ENCODE results near the gene TBX4.
"Not testable (repeated sequence)": the region's sequence is repeated elsewhere in the genome, so short reads cannot be mapped to it uniquely, and the experiment has no call there.

TBX4 gene

DNA sequence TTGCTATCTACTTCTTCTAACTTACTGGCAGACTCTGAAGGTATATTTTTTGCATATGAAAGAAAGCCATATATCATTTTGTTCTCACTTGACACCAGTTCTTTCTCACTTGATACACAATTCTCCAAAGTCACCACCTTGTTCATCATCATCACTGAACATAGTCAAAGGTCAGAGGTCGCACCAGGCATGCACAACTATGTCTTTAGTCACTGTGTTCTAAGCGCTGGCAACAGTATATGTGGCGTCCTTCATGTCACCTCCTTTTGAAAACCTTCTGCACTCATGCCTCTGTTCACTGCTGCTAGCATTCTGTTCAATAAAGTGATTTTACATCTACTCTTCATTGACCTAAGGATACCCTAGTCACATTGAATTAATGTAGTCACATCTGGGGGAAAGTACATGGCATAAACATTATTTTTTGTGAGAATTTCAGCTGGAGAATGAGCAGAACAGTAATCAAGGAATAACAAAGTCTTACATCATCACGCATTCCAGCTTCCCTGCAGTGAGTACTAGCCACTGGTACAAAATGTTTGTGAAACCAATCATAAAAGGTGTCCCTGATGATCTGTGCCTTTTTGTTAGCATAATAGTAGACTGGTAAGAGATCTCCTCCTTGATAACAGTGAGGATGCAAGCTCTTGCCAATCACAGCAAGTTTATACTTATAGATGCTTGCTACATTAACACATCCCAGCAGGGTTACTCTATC lies 20.5 kb upstream of the TBX4 start:
- DNase-seq, result no peak

DNA sequence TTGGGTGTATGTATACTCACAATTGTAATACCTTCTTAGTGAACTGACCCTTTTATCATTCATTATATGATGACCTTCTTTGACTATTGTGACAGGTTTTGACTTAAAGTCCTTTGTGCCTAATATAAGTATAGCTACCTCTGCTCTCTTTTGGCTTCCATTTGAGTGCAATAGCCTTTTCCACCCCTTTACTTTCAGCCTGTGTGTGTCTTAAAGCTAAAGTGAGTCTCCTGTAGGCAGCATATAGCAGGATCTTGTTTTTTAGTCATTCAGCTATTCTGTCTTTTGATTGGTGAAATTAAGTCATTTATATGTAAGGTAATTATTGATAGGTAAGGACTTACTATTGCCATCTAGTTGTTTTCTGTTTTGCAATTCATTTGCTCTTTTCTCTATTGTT lies 15.9 kb upstream of the TBX4 start:
- no peak for DNase-seq

DNA sequence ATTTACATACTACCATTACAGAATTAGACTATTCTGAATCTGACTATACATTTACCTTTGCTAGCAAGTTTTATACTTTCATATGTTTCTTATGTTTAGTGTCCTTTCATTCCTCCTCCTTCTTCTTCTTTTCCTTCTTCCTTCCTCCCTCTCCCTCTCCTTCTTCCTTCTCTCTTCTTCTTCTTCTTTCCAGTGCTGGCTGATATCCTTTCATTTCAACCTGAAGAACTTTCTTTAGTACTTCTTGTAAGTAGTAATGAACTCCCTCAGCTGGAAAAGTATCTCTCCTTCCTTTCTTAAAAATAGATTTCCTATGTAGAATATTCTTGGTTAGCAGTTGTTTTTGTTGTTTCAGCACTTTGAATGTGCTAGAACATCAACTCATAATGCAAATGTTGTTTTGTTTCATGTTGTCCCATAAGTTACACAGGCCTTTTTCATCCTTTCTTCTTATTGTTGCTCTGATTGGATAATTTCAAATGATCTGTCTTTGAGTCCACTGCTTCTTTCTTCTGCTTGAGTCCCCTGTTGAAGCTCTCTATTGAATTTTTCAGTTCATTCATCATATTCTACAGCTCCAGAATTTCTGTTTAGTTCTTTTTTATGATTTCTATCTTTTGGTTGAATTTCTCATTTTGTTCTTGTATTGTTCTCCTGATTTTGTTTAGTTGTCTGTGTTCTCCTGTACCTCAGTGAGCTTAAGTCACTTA lies 15.1 kb upstream of the TBX4 start:
- DNase-seq, result no peak

DNA sequence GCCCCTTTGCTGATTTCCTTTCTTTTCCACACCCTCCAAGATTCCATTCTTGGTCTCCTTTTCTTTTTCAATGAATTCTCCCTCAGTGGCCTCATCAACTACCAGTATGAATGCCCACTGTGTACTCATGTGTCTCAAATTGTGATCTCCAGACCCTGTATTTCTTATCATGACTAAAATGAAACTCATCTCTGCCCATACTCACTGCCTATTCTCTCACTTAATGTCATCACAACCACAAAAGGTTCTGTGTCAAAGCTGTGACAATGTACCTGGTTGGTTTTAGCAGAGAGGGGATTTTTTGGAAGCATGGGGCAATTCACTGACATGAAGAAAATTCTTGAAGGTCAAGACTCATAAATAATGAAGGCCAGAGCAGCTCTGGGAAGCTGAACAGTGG lies 11.5 kb upstream of the TBX4 start:
- DNase-seq, result no peak

DNA sequence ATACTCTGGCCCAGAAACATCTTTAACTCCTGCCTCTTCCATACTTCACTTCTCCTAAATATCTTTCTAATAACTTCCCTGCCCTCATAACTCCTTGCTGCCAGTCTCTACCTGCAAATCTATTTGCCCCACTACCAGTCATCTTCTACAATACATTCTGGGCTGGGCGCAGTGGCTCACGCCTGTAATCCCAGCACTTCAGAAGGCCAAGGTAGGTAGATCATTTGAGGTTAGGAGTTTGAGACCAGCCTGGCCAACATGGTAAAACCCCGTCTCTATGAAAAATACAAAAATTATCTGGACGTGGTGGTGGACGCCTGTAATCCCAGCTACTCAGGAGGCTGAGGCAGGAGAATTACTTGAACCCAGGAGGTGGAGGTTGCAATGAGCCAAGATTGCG lies 10.7 kb upstream of the TBX4 start:
- DNase-seq, result not testable (repeated sequence)

DNA sequence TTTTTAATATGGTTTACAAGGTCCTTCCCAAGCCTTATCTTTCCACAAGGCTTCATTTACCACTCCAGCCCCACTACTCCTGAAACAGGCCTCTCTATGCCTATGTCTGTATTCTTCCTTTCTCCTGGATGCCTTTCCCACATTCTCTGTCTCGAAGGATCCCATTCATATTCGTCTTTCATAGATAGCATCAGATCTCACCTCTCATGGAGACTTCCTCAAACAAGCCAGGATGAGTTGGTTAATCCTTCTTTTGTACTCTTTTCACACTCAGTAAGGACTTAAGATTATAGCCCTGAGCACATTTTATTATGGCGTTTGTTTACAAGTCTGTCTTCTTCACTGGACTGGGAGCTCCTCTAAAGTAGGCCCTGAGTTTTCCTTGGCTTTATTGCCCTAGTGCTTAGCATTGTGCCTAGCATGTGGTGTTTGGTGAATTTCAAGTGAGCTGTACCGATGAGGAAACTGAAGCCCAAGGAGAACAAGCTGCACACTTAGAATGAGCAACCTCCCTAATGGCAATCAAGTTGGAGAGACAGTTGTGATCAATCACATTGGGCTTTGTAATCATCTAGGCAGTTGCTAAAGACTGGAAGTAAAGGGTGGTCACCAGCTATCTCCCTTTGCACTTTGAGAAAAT lies 10.0 kb upstream of the TBX4 start:
- DNase-seq, result no peak

DNA sequence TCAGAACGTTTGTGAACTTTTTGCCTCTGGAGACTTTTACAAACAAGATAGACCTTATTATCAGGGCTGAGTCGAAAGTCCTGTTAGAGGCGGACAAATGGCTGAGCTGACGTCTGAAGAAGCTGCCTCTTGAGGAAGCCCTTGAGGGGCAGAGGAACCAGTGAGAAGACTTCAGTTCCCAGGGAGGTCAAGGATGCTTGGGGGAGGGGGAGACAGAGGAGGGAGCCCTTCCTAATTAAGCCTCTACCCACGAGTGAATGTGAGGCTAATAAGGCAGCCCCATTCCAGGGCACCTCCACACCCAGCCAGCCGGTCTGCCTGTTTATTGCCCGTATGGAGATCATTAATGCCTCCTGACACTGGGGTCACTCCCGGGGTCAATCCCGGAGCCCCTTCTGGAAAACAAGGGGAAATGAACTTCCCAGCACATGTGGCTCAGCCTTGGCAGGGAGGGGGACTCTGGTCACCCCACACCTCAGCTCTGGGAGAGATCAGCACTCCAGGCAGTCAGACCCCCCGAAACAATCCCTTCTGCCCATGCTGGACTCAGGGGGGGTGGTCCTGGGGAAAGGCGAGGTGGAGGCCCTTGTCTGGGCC lies 9.2 kb upstream of the TBX4 start:
- no peak for DNase-seq

DNA sequence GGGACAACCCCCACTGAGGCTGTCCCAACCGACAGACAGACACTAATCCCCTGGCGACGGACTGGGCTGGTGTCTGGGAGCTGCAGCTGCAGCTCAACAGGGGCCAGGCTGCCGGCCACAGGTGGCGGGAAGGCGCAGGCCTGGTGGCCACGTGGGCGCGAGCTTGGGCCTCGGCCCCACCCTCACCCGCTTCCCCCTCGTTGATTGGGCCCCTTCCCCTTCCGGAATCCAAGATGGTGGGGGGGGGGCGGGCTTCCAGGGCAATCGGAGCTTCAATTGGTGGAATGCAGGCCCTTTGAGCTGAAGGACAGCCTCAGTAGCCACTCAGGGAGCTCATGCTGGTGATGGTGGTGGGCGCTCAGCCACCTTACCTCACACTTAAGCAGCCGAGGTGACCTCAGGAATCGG lies 8.7 kb upstream of the TBX4 start:
- DNase-seq, result no peak

DNA sequence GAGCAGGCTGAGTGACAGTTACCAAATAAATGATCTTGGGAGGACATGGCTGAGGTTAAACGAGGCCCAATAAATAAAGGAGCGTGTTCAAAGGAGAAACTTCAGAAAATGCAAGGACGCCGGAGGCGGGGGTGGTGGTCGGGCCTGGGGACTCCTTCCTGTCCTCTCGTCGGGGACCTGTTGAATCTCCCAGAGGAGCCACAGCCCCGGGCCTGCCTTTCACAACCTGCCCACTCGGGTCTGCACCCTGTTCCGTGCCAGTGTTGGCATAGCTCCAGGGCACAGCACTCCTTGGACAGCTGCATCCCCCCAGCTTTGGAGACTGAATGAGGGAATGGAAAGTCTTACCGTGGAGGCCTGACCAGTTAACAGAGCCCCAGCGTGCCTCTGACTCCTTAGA lies 8.1 kb upstream of the TBX4 start:
- no peak for DNase-seq

DNA sequence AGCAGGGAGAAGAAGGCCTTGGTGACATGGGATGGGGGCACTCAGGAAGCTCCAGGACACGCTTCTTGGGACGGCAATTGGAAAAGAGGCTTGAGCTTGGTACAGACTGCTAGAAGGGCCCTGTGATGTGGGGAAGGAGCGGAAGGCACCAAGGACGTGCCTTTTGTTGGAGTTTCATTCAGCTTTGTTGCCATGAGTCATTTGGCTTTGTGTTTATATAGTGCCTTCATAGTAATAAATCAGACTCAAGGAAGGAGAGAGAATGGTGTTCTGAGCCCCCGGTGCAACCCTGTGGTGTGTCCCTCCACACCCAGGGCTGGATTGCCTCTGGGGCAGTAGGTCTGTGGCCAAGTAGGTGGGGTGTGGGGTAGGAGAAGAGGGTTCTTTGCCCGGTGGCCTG lies 7.4 kb upstream of the TBX4 start:
- no peak for DNase-seq

DNA sequence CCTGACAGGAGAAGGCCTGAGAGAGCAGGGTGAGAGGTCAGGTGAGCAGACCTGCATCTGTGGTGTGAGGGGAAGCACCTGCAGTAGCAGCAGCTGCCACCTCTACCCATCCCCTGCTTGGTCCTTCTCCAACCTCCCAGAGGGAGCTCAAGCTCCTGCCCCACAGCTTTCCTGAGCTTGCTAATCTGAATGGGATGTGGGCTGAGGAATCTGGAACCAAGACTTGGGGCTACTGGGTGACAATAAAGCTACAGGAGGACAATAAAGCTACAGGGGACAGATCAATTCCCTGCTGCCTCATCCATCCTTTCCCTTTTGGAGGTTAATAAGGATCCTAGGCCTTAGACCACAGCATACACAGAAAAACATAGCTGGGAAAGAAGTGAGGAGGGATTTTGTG lies 4.9 kb upstream of the TBX4 start:
- no peak for DNase-seq

DNA sequence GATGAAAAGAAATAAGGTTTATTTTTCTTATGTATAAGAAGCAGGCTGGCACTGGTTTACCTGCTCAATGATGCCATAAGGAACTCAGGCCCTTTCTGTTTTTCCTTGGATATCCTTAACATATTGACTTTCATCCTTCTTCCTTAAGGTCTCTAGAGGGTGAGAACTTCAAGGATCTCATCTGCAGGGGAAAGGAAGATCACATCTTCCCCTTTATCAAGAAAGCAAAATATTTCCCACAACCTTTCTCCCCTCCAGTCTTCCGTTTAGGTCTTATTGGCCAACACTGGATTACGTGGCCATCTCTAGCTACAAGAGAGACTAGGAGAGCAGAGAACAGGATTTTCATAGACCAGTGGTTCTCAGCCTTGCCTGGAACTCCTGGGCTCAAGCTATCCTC lies 4.2 kb upstream of the TBX4 start:
- DNase-seq, result no peak

DNA sequence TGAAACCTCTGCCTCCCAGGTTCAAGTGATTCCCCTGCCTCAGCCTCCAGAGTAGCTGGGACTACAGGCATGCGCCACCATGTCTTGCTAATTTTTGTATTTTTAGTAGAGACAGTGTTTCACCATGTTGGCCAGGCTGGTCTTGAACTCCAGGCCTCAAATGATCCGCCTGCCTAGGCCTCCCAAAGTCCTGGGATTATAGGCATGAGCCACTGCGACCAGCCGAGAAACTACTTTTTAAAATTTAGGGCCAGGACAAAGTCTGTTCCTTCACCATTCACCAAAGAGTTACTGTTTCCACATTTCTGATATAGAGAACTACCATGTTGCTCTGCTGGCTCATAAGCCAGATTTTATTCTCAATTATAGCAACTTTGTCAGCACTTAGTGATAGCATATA lies 3.1 kb upstream of the TBX4 start:
- DNase-seq, result not testable (repeated sequence)

DNA sequence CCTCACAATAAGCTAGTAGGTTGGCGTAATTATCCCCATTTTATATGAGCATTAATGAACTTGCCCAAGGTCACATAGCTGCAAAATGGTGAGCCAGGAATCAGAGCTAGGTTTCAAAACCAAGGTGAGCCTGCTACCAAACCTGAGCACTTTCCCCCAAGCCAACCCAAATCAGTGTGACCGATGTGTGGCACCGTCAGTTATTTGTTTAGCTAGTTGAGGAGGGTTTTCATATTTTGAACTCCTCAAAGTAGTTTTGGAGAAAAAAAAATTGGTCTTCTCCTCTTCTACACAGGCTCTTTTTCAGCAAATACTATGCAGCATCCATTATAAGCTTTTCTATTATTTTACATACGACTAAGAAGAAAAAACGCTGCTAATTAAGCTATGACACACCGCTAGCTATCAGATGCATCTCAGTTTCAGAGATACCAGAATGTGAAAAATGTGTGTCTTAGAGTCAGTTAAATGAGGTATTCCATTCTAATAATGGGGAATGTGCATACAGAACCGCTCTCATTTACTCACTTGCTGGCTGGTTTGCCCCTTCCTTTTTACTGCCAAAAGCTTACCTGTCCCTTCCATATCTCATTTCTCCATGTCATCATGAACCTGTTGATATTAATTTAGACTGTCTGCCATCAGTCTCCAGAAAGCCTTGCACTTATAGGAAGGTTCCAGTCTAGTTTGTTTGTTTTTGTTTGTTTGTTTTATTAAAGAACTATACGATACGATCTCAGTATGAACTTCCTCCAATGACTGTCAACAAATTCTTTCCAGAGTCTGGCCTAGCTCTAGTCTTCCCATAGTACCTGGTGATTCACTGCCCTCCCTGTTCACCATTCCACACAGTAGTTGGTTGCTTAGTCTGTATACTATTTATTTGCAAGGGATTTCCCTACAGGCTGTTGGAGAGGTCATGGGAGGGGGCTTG lies 2.2 kb upstream of the TBX4 start:
- no peak for DNase-seq

DNA sequence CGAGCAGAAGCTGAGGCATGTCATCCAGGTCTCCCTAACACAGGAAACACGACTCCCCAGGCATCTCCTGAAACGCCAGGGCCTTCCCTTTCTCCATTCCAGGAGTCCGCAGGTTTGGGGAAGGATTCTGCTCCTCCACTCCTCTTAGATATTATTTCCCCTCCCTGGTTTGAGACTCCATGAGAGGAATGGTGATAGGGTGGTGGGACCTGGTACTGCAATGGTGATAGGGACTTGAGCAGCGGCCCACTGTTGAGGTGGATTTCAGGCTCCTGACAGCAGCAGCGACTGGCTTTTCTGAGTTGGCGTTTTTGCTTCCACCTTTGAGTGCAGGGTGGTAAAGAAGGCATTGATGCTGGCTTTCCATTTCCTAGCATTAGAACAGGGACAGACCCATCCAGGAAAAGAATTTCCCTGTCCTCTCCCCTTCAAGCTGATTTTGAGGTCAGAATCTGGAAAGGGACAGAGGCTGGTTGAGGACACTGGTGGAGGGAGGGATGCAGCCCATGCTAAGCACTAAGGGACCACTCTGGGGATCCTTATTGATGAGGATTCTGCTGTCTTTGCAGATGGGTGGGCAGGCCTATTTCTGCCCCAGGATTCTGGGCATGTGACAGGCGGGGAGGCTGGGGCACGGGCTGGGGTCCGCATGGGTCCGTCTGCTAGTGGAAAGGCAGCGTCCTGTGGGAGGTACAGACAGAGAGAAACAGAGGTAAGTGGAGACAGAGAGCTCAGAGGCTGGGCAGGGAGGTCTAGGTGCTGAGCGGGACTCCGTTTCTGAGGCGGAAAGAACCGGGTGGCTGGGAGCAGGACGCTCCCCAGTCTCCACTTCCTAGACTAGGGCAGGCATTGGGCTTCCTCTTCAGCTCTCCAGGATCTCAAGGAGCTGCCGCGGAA lies 1.3 kb upstream of the TBX4 start:
- DNase-seq, result no peak

DNA sequence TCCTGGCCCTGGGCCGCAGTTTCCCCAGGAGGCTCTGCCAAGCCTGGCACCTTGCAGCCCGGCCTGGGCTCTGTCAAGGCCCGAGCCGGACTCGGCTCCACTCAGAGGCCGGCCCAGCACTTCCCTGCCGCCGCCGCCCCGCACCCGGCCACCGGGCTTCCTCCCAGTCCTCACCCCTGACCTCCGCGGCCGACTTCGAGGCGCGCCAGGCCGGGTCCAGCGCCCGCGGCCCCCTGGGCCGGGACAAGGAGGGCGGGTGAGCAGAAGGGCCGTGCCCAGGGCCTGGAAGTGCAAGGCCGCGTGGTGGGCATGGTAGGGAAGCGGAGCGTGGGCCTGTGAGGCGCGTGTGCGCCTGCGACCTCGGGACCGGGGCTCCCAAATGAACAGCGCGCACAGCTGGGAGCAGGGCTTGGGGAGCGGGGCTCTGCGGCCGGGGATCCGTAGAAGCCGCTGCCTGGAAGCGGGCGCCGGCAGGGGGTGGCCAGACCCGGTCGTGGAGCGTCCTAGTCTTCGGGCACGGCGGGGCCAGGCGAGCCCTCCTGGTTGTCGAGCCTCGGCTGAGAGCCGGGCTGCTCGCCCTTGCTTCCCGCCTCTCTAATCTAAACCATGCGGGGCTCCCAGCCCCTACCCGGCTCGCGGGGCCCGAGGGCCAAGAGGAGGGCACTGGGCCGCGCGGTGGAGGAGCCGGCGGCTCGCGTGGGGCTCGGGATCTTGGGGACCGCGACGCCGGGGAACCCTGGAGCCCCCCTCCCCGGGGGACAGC lies 503 bp upstream of the TBX4 start:
- no peak for DNase-seq

DNA sequence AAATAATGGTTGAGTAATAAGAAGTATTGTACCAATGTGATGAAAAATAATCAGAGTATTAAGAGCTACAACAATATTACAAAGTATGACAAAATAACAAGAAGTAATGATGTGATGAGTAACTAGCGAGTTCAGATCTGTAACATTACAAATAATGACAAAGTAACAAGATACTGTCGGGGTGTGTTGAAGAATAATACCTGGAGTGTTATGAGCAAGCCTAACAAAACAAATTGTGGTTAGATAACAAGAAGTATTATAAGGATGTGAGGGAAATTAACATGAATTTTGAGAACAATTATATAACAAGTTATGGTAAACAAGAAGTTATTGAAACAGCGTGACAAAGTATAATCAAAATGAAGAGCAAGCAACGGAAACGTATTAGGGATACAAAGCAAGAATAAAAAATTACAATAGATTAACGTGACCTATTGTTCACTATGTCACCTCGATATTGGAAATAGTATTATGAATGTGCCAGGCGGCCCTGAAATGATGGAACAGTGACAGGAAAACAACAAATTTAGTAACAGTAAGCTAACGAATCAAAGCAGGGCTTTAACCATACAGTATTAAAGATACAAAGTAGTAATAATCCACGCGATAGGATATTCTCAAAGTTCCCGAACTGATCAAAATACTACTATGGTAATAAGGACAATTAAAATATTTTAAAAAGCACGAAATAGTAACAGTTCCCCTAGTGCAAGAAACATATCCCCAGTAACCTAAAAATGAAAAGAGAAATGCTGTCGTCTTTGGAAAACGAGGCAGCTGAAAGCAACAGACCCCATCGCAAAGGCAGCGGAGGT lies 1.6 kb downstream of the TBX4 start:
- no peak for DNase-seq

DNA sequence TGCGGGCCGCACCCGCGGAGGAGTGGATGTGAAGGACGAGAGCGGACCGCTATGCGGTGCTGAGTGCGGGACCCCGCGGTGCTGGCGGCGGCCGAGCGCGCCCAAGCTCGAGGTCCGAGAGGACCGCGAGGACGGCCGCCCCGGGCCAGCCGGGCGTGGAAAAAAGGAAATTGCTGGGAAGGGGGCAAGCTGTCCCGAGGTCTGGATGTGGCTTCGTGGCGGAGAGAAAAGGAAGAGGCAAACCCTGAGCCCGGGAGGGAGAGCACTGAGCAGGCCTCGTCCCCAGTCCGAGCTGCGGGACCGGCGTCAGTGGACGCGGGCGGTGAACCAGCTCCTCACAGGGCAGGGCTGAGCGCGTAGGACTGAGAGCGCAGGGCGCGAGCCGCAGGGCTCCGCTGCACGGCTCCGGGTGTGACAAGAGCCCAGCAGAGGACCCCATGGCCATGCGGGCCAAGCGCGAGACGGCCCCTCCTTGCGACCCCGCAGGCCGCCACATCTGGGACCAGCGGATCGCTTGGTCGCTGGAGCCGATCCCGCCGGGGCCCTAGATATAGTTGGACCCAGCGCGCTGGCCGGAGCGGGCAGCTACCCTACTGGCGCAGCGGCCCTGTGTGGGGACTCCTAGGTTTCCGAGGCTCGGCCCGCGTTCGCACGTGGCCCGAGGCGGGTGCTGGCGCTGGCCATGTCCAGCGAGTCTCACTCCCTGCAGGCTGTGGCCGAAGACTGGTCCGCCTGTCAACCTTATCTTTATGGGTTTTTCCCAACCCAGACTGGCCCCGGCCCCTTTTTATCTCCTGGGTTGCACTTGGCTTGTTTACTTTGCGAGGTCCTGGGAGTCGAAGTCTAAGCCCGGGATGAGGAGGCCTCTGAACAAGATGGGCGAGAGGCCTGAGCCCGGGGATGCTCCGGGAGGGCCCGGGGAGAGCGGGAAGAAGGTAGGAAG lies 2.4 kb downstream of the TBX4 start:
- DNase-seq, result no peak

Measured in NCI-H2171 (cell line).